ENCODE data around the gene BRD3OS.

DNA sequence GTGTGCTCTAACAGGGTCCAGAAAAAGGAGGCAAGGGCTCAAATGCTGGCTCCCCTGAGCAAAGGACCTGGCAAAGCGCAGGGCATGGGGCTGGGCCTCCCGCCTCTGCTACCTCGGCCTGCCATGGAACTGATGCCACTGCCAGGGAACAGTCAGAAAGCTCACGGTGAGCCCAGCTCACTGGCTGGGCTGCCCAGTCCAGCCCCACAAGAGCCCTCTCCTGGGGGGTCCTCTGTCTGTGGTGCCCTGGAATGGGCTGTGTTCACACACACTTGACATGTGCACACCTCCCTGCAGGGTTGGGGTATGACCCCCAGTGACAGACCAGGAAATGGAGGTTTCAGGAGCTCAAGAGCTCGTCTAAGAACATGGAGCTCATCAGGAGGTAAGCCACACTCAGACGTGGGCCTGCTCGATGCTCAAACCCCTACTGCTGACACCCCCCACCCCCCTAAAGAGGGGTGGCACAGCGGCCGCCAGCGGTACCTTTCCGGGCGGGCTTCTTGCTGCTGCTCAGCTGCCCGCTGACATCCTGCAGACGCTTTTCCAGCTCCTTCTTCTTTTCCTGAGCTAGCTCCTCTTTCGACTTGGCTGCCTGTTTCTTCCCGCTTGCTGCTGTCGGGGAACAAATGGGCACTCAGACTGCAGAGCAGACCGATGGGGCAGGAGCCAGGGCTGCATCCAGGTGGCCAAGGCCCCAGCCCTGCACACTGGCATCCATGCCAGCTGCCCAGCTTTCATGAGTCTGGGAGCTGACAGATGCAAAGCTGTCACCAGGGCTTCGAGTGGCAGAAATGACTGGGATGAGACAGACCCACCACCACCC, 9.1 kb downstream of the BRD3OS start:
- TF ChIP-seq POLR2A (IDR thresholded peaks at IDR 0.05), result no peak
- TF ChIP-seq, protein P1, sequence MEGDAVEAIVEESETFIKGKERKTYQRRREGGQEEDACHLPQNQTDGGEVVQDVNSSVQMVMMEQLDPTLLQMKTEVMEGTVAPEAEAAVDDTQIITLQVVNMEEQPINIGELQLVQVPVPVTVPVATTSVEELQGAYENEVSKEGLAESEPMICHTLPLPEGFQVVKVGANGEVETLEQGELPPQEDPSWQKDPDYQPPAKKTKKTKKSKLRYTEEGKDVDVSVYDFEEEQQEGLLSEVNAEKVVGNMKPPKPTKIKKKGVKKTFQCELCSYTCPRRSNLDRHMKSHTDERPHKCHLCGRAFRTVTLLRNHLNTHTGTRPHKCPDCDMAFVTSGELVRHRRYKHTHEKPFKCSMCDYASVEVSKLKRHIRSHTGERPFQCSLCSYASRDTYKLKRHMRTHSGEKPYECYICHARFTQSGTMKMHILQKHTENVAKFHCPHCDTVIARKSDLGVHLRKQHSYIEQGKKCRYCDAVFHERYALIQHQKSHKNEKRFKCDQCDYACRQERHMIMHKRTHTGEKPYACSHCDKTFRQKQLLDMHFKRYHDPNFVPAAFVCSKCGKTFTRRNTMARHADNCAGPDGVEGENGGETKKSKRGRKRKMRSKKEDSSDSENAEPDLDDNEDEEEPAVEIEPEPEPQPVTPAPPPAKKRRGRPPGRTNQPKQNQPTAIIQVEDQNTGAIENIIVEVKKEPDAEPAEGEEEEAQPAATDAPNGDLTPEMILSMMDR (IDR thresholded peaks at IDR 0.05), result no peak

Measured in adrenal gland (tissue), 5 donors.